Panc1 (cell line): ENCODE data around the gene IFT80. TPM values are rescaled to one million over a fixed set of nuclear protein-coding genes. Genes with fewer than 3 reads are reported as not detected.

Source experiments
- ATAC-seq: fragments of 200-7000 bp; cut with Tn5 transposase; 2 replicates; pipeline ENCODE4 v1.9.1; 2020; ENCODE audit warnings: mild to moderate bottlenecking, moderate library complexity
- BruUV-seq: library from RNA; stranded (reverse); fragments of 400-500 nt; replicated peaks from 2 replicates; lab custom pipeline; 2021; lab: Mats Ljungman, UMichigan
- CTCF ChIA-PET: fragments of 300-600 bp; sonication (Branson Sonifier 250); formaldehyde crosslinking; loops from one replicate; lab custom pipeline; 2022; ENCODE audit warnings: antibody characterized with exemption; lab: Charles Lee
- POLR2A ChIA-PET: fragments of 300-600 bp; sonication (Branson Sonifier 250); formaldehyde crosslinking; loops from one replicate; lab custom pipeline; 2022; ENCODE audit warnings: antibody characterized with exemption; lab: Charles Lee
- DNase-seq: peaks from one replicate; pipeline ENCODE4 v3.0.0-alpha.2; 2010; ENCODE audit warnings: low read depth, low spot score
- H3K27ac ChIP-seq: 2 replicates; pipeline ENCODE4 v1.5.1; 2011; ENCODE audit warnings: mild to moderate bottlenecking, low read length, inconsistent platforms
- H3K27me3 ChIP-seq: fragments of 200-500 bp; sonication (Bioruptor generic); 2 replicates; pipeline ENCODE4 v1.6.0; 2014; ENCODE audit warnings: low read length, inconsistent platforms; ENCODE audit not compliant: control insufficient read depth, insufficient read depth
- H3K36me3 ChIP-seq: fragments of 200-500 bp; sonication (Bioruptor generic); 2 replicates; pipeline ENCODE4 v1.5.1; 2014; ENCODE audit warnings: inconsistent platforms, mild to moderate bottlenecking, low read length, moderate library complexity; ENCODE audit not compliant: control insufficient read depth, insufficient read depth
- H3K4me1 ChIP-seq: 2 replicates; pipeline ENCODE4 v1.5.1; 2011; ENCODE audit warnings: inconsistent platforms, mild to moderate bottlenecking, low read length, moderate library complexity; ENCODE audit not compliant: control insufficient read depth, insufficient read depth
- H3K4me3 ChIP-seq, 2 experiments: 2 replicates each; pipeline ENCODE4 v1.5.1; 2011 to 2012; ENCODE audit warnings: low read depth in 2 of 2, low read length in 2 of 2, mild to moderate bottlenecking in 2 of 2, inconsistent platforms in 1 of 2, moderate library complexity in 1 of 2
- H3K9me3 ChIP-seq: fragments of 200-500 bp; sonication (Bioruptor generic); 2 replicates; pipeline ENCODE4 v1.5.1; 2014; ENCODE audit warnings: low read depth, mild to moderate bottlenecking, inconsistent platforms, low read length, moderate library complexity; ENCODE audit not compliant: control insufficient read depth, insufficient read depth
- CTCF ChIP-seq: fragments of 450-650 bp; IDR thresholded peaks from 2 replicates; pipeline ENCODE4 v1.5.1; 2017; ENCODE audit warnings: mild to moderate bottlenecking
- POLR2AphosphoS5 ChIP-seq: IDR thresholded peaks from 2 replicates; pipeline ENCODE4 v1.6.1; 2012; ENCODE audit warnings: mild to moderate bottlenecking, low read depth, low read length, moderate library complexity
- SIN3A ChIP-seq: IDR thresholded peaks from 2 replicates; pipeline ENCODE4 v1.6.1; 2012; ENCODE audit warnings: low read depth, mild to moderate bottlenecking, low read length, moderate library complexity, borderline replicate concordance; ENCODE audit not compliant: insufficient read depth
- TCF7L2 ChIP-seq: IDR thresholded peaks from 2 replicates; pipeline ENCODE4 v1.6.1; 2011; ENCODE audit warnings: mild to moderate bottlenecking, low read depth, low read length, inconsistent platforms
- in situ Hi-C: cut with HindIII; loops from 2 replicates; pipeline ENCODE4 v1.10.0; 2016; ENCODE audit warnings: low sequenced_read_pairs, low pct_unique_long_range_greater_than_20kb
- intact Hi-C: fragments of 100-400 bp; cut with micrococcal nuclease; formaldehyde crosslinking; loops from one replicate; pipeline ENCODE4 v1.10.0; 2022; ENCODE audit not compliant: unreplicated experiment
- total RNA-seq: library from RNA; stranded (reverse); gene quantifications from one replicate; pipeline ENCODE4 v1.2.1, GENCODE V29; 2021; ENCODE audit not compliant: unreplicated experiment
- TF ChIP-seq, protein P1 (sequence below), 2 experiments: IDR thresholded peaks; 2 replicates each; pipeline ENCODE4 v1.6.1; 2011 to 2012; ENCODE audit warnings: low read depth in 2 of 2, control low read depth in 1 of 2, low read length in 1 of 2, mild to moderate bottlenecking in 1 of 2, moderate library complexity in 1 of 2; ENCODE audit not compliant: insufficient read depth in 1 of 2

IFT80 gene
- total RNA-seq, 1 experiment from 2014 or later, result 35.1 TPM

GRCh38 chr3:160257606-160258005 is 141.4 kb downstream of the IFT80 start:
- Histone ChIP-seq H3K27ac (no peak overlapping the region), H3K36me3 (no peaks in the 10 kb centered on the region), H3K27me3 (no peaks in the 10 kb centered on the region), H3K9me3 (no peaks in the 10 kb centered on the region), H3K4me3 (no peak overlapping the region), H3K4me1 (no peaks in the 10 kb centered on the region)
- in situ Hi-C loops (no loop called here), intact Hi-C loops (no loop called here)
- ATAC-seq (no peak), DNase-seq (no peak)
- BruUV-seq, result no TSS peak
- ChIA-PET POLR2A (no interaction called here), CTCF (no interaction called here)
- TF ChIP-seq SIN3A (no peak), POLR2AphosphoS5 (no peak), CTCF (no peak)

DNA sequence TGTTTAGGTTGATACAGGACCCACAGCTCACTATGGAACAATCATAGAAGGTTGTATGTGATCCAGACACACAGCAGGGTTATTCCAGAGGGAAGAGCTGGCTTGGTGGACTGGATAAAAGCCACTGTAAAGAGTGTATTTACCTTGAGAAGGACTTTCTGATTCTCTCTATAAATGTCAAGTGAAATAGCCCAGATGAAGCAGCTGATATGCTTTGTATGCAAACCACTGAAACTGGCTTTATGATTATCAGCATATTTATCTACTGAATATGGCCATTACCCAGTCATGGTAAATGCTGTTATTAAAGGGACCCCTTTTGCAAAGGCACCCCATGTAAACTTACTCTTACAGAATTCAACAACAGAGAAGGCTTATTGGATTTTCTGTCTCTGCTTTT is 145.7 kb downstream of the IFT80 start:
- POLR2A ChIA-PET, result interaction anchor here (0.6 kb wide), 1 partner anchor 89 kb away, joined by 13 read pairs; no protein-coding TSS in a partner anchor
- no peak for DNase-seq
- ATAC-seq, result no peak
- no peaks in the 10 kb centered on the region for H3K9me3 ChIP-seq
- CTCF ChIA-PET, result no interaction called here
- no peaks in the 10 kb centered on the region for H3K36me3 ChIP-seq
- intact Hi-C loops (no loop called here), in situ Hi-C loops (no loop called here)
- H3K4me3 ChIP-seq, result no peak overlapping the region
- no peak overlapping the region for H3K27ac ChIP-seq
- BruUV-seq, result no TSS peak
- TF ChIP-seq, protein P1, sequence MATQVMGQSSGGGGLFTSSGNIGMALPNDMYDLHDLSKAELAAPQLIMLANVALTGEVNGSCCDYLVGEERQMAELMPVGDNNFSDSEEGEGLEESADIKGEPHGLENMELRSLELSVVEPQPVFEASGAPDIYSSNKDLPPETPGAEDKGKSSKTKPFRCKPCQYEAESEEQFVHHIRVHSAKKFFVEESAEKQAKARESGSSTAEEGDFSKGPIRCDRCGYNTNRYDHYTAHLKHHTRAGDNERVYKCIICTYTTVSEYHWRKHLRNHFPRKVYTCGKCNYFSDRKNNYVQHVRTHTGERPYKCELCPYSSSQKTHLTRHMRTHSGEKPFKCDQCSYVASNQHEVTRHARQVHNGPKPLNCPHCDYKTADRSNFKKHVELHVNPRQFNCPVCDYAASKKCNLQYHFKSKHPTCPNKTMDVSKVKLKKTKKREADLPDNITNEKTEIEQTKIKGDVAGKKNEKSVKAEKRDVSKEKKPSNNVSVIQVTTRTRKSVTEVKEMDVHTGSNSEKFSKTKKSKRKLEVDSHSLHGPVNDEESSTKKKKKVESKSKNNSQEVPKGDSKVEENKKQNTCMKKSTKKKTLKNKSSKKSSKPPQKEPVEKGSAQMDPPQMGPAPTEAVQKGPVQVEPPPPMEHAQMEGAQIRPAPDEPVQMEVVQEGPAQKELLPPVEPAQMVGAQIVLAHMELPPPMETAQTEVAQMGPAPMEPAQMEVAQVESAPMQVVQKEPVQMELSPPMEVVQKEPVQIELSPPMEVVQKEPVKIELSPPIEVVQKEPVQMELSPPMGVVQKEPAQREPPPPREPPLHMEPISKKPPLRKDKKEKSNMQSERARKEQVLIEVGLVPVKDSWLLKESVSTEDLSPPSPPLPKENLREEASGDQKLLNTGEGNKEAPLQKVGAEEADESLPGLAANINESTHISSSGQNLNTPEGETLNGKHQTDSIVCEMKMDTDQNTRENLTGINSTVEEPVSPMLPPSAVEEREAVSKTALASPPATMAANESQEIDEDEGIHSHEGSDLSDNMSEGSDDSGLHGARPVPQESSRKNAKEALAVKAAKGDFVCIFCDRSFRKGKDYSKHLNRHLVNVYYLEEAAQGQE (IDR thresholded peaks at IDR 0.05; ENCODE audit: insufficient read depth in 1 of 2, low read depth in 2 of 2, low read length in 1 of 2), result no peak
- TF ChIP-seq TCF7L2 (no peak), CTCF (no peak)
- H3K4me1 ChIP-seq, result no peaks in the 10 kb centered on the region
- H3K27me3 ChIP-seq, result peaks cover 6% of the 10 kb centered on the region; the same call in 1 of the 2 replicates
